Measurements from ENCODE around the gene HDAC6.

- TF ChIP-seq CTCF (CRISPR knock-in tag; IDR thresholded peaks at IDR 0.05) (no peak), RFX5 (IDR thresholded peaks at IDR 0.05; ENCODE audit: low read depth, low read length) (no peak), CBX1 (IDR thresholded peaks at IDR 0.05; ENCODE audit: low read depth) (no peak), POLR2A (IDR thresholded peaks at IDR 0.05; ENCODE audit: insufficient read depth in 1 of 2, low read depth in 2 of 2, low read length in 2 of 2) (no peak), KDM1A (CRISPR knock-in tag; IDR thresholded peaks at IDR 0.05) (no peak), ARHGAP35 (CRISPR knock-in tag; IDR thresholded peaks at IDR 0.05; ENCODE audit: borderline replicate concordance) (no peak)
Observed at GRCh38 chrX:48752498-48752897, 49.4 kb upstream of the HDAC6 start.

Data from HepG2 (cell line).